ENCODE data around the gene TMEM151B.
A peak's percentile ranks its signal among the peaks of the same experiment; 100 is the strongest.

The TMEM151B gene

GRCh38 chr6:44263354-44264100, 6.7 kb upstream of the TMEM151B start:
- no peak overlapping the region for H3K27ac ChIP-seq
- TF ChIP-seq CTCF (IDR thresholded peaks at IDR 0.05) = no peak
- H3K4me3 ChIP-seq = peak overlapping the region; percentile 64 to 72
- H3K9me3 ChIP-seq = no peaks in the 10 kb centered on the region
- peaks cover 0 to 37% (median 26%) of the 10 kb centered on the region in 4 donors for H3K4me1 ChIP-seq
- DNase-seq = no peak
- peaks cover 0 to 7% of the 10 kb centered on the region in 2 donors for H3K27me3 ChIP-seq
- H3K36me3 ChIP-seq = peaks cover 0 to 20% (median 5%) of the 10 kb centered on the region in 3 donors
- intact Hi-C loops (cut with DNase I; ENCODE audit: low total_unique reads) = loop anchor here (10.0 kb wide), 1 partner anchor 169 kb away; no protein-coding TSS in a partner anchor

GRCh38 chr6:44264154-44265006, 5.9 kb upstream of the TMEM151B start:
- Histone ChIP-seq H3K36me3 (peaks cover 0 to 15% (median 5%) of the 10 kb centered on the region in 3 donors), H3K9me3 (no peaks in the 10 kb centered on the region), H3K27ac (peak overlapping the region; percentile 68 to 82), H3K4me3 (peak overlapping the region; percentile 64 to 72), H3K4me1 (peaks cover 0 to 37% (median 26%) of the 10 kb centered on the region in 4 donors), H3K27me3 (peaks cover 0 to 15% of the 10 kb centered on the region in 2 donors)
- no peak for TF ChIP-seq CTCF (IDR thresholded peaks at IDR 0.05)
- intact Hi-C loops (cut with DNase I; ENCODE audit: low total_unique reads) = loop anchor here (5.0 to 10.0 kb wide), 3 partner anchors 73 to 170 kb away; partner anchors contain the start of gene CDC5L
- no peak for DNase-seq

- peak within 1 kb of the TSS; percentile 68 to 82 for H3K27ac ChIP-seq
- H3K36me3 ChIP-seq = peaks cover 0 to 8% (median under 1%) of the 10 kb centered on the region in 3 donors
- peaks cover 0 to 40% (median 27%) of the 10 kb centered on the region in 4 donors for H3K4me1 ChIP-seq
- no peaks in the 10 kb centered on the region for H3K9me3 ChIP-seq
- peaks cover 0 to 22% of the 10 kb centered on the region in 2 donors for H3K27me3 ChIP-seq
- intact Hi-C loops (cut with DNase I; ENCODE audit: low total_unique reads) = loop anchor here (5.0 to 10.0 kb wide), 3 partner anchors 72 to 170 kb away; partner anchors contain the start of gene CDC5L
- TF ChIP-seq CTCF (IDR thresholded peaks at IDR 0.05) = peak in 1 of 2 experiments; percentile 3
- peak; percentile 95 to 97 for DNase-seq
- H3K4me3 ChIP-seq = peak within 1 kb of the TSS; percentile 64 to 72
Measured at GRCh38 chr6:44265007-44265721, 5.1 kb upstream of the TMEM151B start, which contains the start of gene NFKBIE. TSS of gene NFKBIE (minus strand) at chr6:44265551. CDS start at chr6:44265346, 205 bp downstream.

GRCh38 chr6:44265722-44266233, 4.5 kb upstream of the TMEM151B start:
- TF ChIP-seq CTCF (IDR thresholded peaks at IDR 0.05) = no peak
- no peak for DNase-seq
- Histone ChIP-seq H3K27me3 (peaks cover 0 to 29% of the 10 kb centered on the region in 2 donors), H3K4me1 (peaks cover 0 to 46% (median 32%) of the 10 kb centered on the region in 4 donors), H3K4me3 (peak overlapping the region; percentile 64 to 72), H3K27ac (peak overlapping the region; percentile 68 to 82), H3K36me3 (peaks cover 0 to 6% (median 0%) of the 10 kb centered on the region in 3 donors), H3K9me3 (no peaks in the 10 kb centered on the region)
- intact Hi-C loops (cut with DNase I; ENCODE audit: low total_unique reads) = loop anchor here (5.0 to 10.0 kb wide), 3 partner anchors 72 to 171 kb away; partner anchors contain the start of gene CDC5L

Measured in tibial artery (tissue), 4 donors.